OCI-LY7 (cell line): Measurements from ENCODE around the gene MSRB3. TPM values are rescaled to one million over a fixed set of nuclear protein-coding genes. Genes with fewer than 3 reads are reported as not detected.
"Not testable (repeated sequence)": the region's sequence is repeated elsewhere in the genome, so short reads cannot be mapped to it uniquely, and the experiment has no call there.

Experiments
- BruUV-seq: library from RNA; stranded (reverse); fragments of 400-500 nt; replicated peaks from 2 replicates; lab custom pipeline; 2021; lab: Mats Ljungman, UMichigan
- CTCF ChIA-PET: fragments of 300-600 bp; sonication (Branson Sonifier 250); formaldehyde crosslinking; loops from one replicate; lab custom pipeline; 2022; ENCODE audit warnings: antibody characterized with exemption; ENCODE audit not compliant: unreplicated experiment; lab: Charles Lee
- POLR2A ChIA-PET: fragments of 300-600 bp; sonication (Branson Sonifier 250); formaldehyde crosslinking; loops from one replicate; lab custom pipeline; 2022; ENCODE audit warnings: antibody characterized with exemption; lab: Charles Lee
- DNase-seq: peaks from one replicate; pipeline ENCODE4 v3.0.0-alpha.2; 2015; ENCODE audit warnings: low spot score
- H2AFZ ChIP-seq: fragments of 200-600 bp; sonication (generic), shearing (Covaris generic); 2 replicates; pipeline ENCODE4 v1.6.1; 2014; ENCODE audit warnings: mild to moderate bottlenecking, antibody characterized with exemption, low read length, moderate library complexity
- H3K27ac ChIP-seq: fragments of 200-600 bp; sonication (generic); 2 replicates; pipeline ENCODE4 v1.5.1; 2014; ENCODE audit warnings: mixed run types, low read depth, mild to moderate bottlenecking, moderate library complexity, low read length, inconsistent platforms; ENCODE audit not compliant: poor library complexity, severe bottlenecking
- H3K36me3 ChIP-seq: fragments of 200-600 bp; sonication (generic); 2 replicates; pipeline ENCODE4 v1.6.1; 2014; ENCODE audit warnings: mild to moderate bottlenecking, antibody characterized with exemption, low read length, moderate library complexity, mixed read lengths; ENCODE audit not compliant: insufficient read depth
- H3K4me1 ChIP-seq: fragments of 200-600 bp; sonication (generic); 2 replicates; pipeline ENCODE4 v1.5.1; 2014; ENCODE audit warnings: mild to moderate bottlenecking, low read length; ENCODE audit not compliant: insufficient read depth, poor library complexity, severe bottlenecking
- H3K4me2 ChIP-seq: fragments of 200-600 bp; sonication (generic); 2 replicates; pipeline ENCODE4 v1.6.1; 2014; ENCODE audit warnings: mild to moderate bottlenecking, low read length
- H3K4me3 ChIP-seq: fragments of 200-600 bp; sonication (generic); 2 replicates; pipeline ENCODE4 v1.5.1; 2014; ENCODE audit warnings: mild to moderate bottlenecking, low read depth, low read length; ENCODE audit not compliant: poor library complexity, severe bottlenecking
- H3K79me2 ChIP-seq: fragments of 200-600 bp; sonication (generic); 2 replicates; pipeline ENCODE4 v1.6.1; 2016; ENCODE audit warnings: low read depth, mild to moderate bottlenecking, low read length, moderate library complexity, mixed read lengths; ENCODE audit not compliant: insufficient read depth
- H3K9me2 ChIP-seq: fragments of 200-600 bp; sonication (generic); 2 replicates; pipeline ENCODE4 v1.6.1; 2016; ENCODE audit warnings: mild to moderate bottlenecking, low read length, mixed read lengths; ENCODE audit not compliant: insufficient read depth
- H3K9me3 ChIP-seq: fragments of 200-600 bp; sonication (generic); 2 replicates; pipeline ENCODE4 v1.6.1; 2014; ENCODE audit warnings: mild to moderate bottlenecking, mixed run types, low read length, mixed read lengths
- H4K20me1 ChIP-seq: fragments of 200-600 bp; sonication (generic); 2 replicates; pipeline ENCODE4 v1.6.1; 2014; ENCODE audit warnings: mild to moderate bottlenecking, antibody characterized with exemption, low read length, moderate library complexity, mixed read lengths; ENCODE audit not compliant: insufficient read depth
- EZH2phosphoT487 ChIP-seq: fragments of 200-600 bp; sonication (generic); IDR thresholded peaks from 2 replicates; pipeline ENCODE4 v1.6.1; 2018; ENCODE audit warnings: low read depth, borderline replicate concordance, mild to moderate bottlenecking, mixed run types, antibody characterized with exemption, low read length, moderate library complexity, mixed read lengths
- intact Hi-C: fragments of 100-400 bp; cut with micrococcal nuclease; formaldehyde crosslinking; loops from one replicate; pipeline ENCODE4 v1.10.0; 2022; ENCODE audit not compliant: unreplicated experiment
- total RNA-seq, 2 experiments: library from RNA; depleted of rRNA in 1 of 2; stranded (reverse); fragments of >200 nt in 1 of 2; shearing (Covaris generic) in 1 of 2; gene quantifications; 2 replicates each; pipeline ENCODE4 v1.2.3, GENCODE V29; 2014 to 2022
- TF ChIP-seq, protein P1 (sequence below): fragments of 200-600 bp; sonication (generic); conservative IDR thresholded peaks from 2 replicates; pipeline ENCODE4 v1.5.1; 2014; ENCODE audit warnings: mild to moderate bottlenecking, antibody characterized with exemption, low read length, moderate library complexity, mixed read lengths

Gene MSRB3
- total RNA-seq, 2 experiments from 2014 or later = not detected

DNA sequence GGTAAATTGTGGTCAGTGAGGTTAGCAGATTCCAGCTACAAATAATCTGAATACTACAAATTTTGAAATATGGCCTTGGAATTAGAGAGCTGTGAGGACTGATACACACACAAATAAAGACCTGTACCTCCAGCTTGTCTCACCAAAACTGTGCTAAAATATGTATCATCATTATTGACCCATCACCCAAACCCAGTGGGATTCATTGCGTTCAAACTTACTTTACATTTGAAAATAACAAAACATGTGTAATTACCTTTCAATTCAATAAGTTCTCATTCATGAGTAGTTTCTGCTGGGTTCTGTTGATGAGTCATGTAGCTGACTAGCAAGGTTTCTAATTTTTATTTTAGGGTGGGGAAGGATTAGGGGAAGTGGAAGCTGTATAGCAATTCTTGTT is 170.9 kb downstream of the MSRB3 start:
- Histone ChIP-seq H3K36me3 (no peaks in the 10 kb centered on the region), H2AFZ (no peak overlapping the region), H3K27ac (no peak overlapping the region), H3K4me1 (no peaks in the 10 kb centered on the region), H3K4me2 (no peak overlapping the region), H3K4me3 (no peak overlapping the region), H4K20me1 (no peaks in the 10 kb centered on the region), H3K9me3 (no peaks in the 10 kb centered on the region), H3K79me2 (no peaks in the 10 kb centered on the region), H3K9me2 (no peaks in the 10 kb centered on the region)
- CTCF ChIA-PET = no interaction called here
- POLR2A ChIA-PET = interaction anchor here (0.7 kb wide), 1 partner anchor 14 kb away, joined by 3 read pairs; no protein-coding TSS in a partner anchor
- TF ChIP-seq, protein P1, sequence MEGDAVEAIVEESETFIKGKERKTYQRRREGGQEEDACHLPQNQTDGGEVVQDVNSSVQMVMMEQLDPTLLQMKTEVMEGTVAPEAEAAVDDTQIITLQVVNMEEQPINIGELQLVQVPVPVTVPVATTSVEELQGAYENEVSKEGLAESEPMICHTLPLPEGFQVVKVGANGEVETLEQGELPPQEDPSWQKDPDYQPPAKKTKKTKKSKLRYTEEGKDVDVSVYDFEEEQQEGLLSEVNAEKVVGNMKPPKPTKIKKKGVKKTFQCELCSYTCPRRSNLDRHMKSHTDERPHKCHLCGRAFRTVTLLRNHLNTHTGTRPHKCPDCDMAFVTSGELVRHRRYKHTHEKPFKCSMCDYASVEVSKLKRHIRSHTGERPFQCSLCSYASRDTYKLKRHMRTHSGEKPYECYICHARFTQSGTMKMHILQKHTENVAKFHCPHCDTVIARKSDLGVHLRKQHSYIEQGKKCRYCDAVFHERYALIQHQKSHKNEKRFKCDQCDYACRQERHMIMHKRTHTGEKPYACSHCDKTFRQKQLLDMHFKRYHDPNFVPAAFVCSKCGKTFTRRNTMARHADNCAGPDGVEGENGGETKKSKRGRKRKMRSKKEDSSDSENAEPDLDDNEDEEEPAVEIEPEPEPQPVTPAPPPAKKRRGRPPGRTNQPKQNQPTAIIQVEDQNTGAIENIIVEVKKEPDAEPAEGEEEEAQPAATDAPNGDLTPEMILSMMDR = no peak
- TF ChIP-seq EZH2phosphoT487 = no peak
- DNase-seq = no peak
- intact Hi-C loops = no loop called here
- no TSS peak for BruUV-seq

DNA sequence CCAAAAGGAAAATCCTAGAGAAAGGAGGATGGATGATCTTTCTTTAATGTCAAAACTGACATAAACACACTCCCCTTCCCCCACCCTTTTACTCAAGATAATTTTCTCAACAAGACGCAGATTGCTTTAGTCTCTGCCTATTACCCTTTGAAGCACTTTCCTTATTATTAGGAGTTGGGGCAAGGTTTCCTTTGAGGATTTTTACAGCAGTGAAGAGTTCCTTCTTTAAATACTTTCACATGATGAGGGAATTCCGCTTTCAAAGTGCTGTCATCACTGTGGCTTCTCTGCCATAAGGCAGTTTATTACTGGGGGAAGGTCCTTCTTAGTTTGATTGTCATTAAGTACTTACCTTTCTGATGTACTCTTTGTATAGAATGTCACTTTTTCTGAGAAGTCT is 172.1 kb downstream of the MSRB3 start:
- no peaks in the 10 kb centered on the region for H3K4me1 ChIP-seq
- H3K4me3 ChIP-seq = no peak overlapping the region
- no peak for DNase-seq
- H3K4me2 ChIP-seq = no peak overlapping the region
- H3K27ac ChIP-seq = no peak overlapping the region
- H3K79me2 ChIP-seq = no peaks in the 10 kb centered on the region
- ChIA-PET CTCF (no interaction called here), POLR2A (no interaction called here)
- no peaks in the 10 kb centered on the region for H4K20me1 ChIP-seq
- intact Hi-C loops = no loop called here
- H2AFZ ChIP-seq = no peak overlapping the region
- TF ChIP-seq, protein P1 = no peak
- TF ChIP-seq EZH2phosphoT487 = no peak
- no peaks in the 10 kb centered on the region for H3K9me3 ChIP-seq
- no peaks in the 10 kb centered on the region for H3K36me3 ChIP-seq
- no peaks in the 10 kb centered on the region for H3K9me2 ChIP-seq
- BruUV-seq = no TSS peak

DNA sequence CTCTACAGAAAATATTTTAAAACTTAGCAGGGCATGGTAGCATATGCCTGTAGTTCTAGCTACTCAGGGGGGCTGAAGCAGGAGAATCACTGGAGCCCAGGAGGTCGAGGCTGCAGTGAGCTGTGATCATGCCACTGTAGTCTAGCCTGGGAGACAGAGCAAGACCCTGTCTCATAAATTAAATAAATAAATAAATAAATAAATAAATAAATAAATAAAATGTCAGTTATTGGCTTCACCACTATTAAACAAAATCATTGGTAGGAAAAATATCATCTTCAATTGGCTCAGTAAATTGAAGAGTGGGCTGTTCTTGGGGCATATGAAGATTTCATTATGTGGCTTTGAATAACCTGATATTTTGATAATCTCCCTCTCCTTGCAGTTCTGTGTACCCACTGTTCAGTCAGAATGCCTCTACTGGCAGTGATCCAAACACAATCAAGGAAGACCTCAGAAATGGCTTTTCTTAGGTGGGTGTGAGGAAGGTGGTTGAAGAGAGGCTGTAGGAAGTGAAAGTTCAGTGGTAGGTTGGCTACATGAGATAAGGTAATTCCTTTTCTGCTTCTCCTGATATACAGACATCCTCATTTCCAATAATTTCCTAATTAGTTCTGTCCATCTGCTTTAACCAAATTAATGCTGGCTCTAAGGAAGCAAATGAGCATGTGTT is 175.8 kb downstream of the MSRB3 start:
- no peak overlapping the region for H2AFZ ChIP-seq
- TF ChIP-seq, protein P1 = no peak
- no peak for TF ChIP-seq EZH2phosphoT487
- H3K79me2 ChIP-seq = no peaks in the 10 kb centered on the region
- H3K9me2 ChIP-seq = no peaks in the 10 kb centered on the region
- BruUV-seq = no TSS peak
- no peak overlapping the region for H3K4me3 ChIP-seq
- ChIA-PET CTCF (no interaction called here), POLR2A (no interaction called here)
- H3K4me2 ChIP-seq = no peak overlapping the region
- no peak for DNase-seq
- no peaks in the 10 kb centered on the region for H3K9me3 ChIP-seq
- no peaks in the 10 kb centered on the region for H4K20me1 ChIP-seq
- no peaks in the 10 kb centered on the region for H3K4me1 ChIP-seq
- no peak overlapping the region for H3K27ac ChIP-seq
- H3K36me3 ChIP-seq = no peaks in the 10 kb centered on the region
- intact Hi-C loops = no loop called here

DNA sequence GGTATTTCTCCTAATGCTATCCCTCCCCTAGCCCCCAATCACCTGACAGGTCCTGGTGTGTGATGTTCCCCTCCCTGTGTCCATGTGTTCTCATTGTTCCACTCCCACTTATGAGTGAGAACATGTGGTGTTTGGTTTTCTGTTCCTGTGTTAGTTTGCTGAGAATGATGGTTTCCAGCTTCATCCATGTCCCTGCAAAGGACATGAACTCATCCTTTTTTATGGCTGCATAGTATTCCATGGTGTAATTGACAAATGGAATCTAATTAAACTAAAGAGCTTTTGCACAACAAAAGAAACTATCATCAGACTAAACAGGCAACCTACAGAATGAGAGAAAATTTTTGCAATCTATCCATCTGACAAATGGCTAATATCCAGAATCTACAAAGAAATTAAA is 178.9 kb downstream of the MSRB3 start:
- H3K9me3 ChIP-seq, CTCF ChIA-PET, H3K36me3 ChIP-seq, H2AFZ ChIP-seq, DNase-seq, H3K9me2 ChIP-seq, BruUV-seq, H3K4me3 ChIP-seq, intact Hi-C loops, H3K79me2 ChIP-seq, H3K27ac ChIP-seq, H3K4me1 ChIP-seq, POLR2A ChIA-PET, H4K20me1 ChIP-seq, H3K4me2 ChIP-seq: not testable (repeated sequence)
